GM21526 (cell line): ENCODE results near the gene MTARC2.
A peak's percentile ranks its signal among the peaks of the same experiment; 100 is the strongest.
"Not testable (repeated sequence)": the region's sequence is repeated elsewhere in the genome, so short reads cannot be mapped to it uniquely, and the experiment has no call there.

Source experiments
- ATAC-seq: cut with Tn5 transposase; IDR thresholded peaks from one replicate; pipeline ENCODE4 v1.9.1; 2021; ENCODE audit warnings: moderate library complexity; ENCODE audit not compliant: unreplicated experiment, low FRiP score

The MTARC2 gene

GRCh38 chr1:220748089-220748934 lies at the start of gene MTARC2:
TSS of gene MTARC2 (plus strand) at chr1:220748322. CDS start at chr1:220748532, 210 bp downstream.
- ATAC-seq, result peak; percentile 89

GRCh38 chr1:220698607-220699016 lies 49.5 kb upstream of the MTARC2 start:
- ATAC-seq, result no peak

GRCh38 chr1:220699044-220699443 lies 49.1 kb upstream of the MTARC2 start:
- no peak for ATAC-seq

- no peak for ATAC-seq
Measured at GRCh38 chr1:220700556-220701179, 47.5 kb upstream of the MTARC2 start.

- ATAC-seq, result no peak
Measured at GRCh38 chr1:220701974-220702373, 46.1 kb upstream of the MTARC2 start.

- ATAC-seq, result no peak
Measured at GRCh38 chr1:220702733-220703270, 45.3 kb upstream of the MTARC2 start.

GRCh38 chr1:220703305-220703704 lies 44.8 kb upstream of the MTARC2 start:
- no peak for ATAC-seq

GRCh38 chr1:220705782-220706181 lies 42.3 kb upstream of the MTARC2 start:
- no peak for ATAC-seq

- ATAC-seq, result no peak
Measured at GRCh38 chr1:220706480-220706879, 41.6 kb upstream of the MTARC2 start.

GRCh38 chr1:220707160-220707559 lies 41.0 kb upstream of the MTARC2 start:
- no peak for ATAC-seq

- ATAC-seq, result no peak
Measured at GRCh38 chr1:220708244-220708643, 39.9 kb upstream of the MTARC2 start.

- ATAC-seq, result no peak
Measured at GRCh38 chr1:220708936-220709801, 39.0 kb upstream of the MTARC2 start.

GRCh38 chr1:220710333-220710732 lies 37.8 kb upstream of the MTARC2 start:
- no peak for ATAC-seq

GRCh38 chr1:220711056-220711809 lies 36.9 kb upstream of the MTARC2 start:
- peak; percentile 74 for ATAC-seq

- not testable (repeated sequence) for ATAC-seq
Measured at GRCh38 chr1:220715986-220716385, 32.1 kb upstream of the MTARC2 start.

- ATAC-seq, result peak; percentile 76
Measured at GRCh38 chr1:220717800-220718640, 30.1 kb upstream of the MTARC2 start.

GRCh38 chr1:220721266-220721665 lies 26.9 kb upstream of the MTARC2 start:
- ATAC-seq, result not testable (repeated sequence)

- no peak for ATAC-seq
Measured at GRCh38 chr1:220726634-220727033, 21.5 kb upstream of the MTARC2 start.

GRCh38 chr1:220727519-220727918 lies 20.6 kb upstream of the MTARC2 start:
- no peak for ATAC-seq
